Effector memory CD4-positive, alpha-beta T cell (primary cell): ENCODE measurements around the gene CTRB1.

ENCODE experiments used
- DNase-seq, 3 donors: peaks; one replicate each; pipeline ENCODE4 v3.0.0-alpha.2; 2020
- H3K27ac ChIP-seq: 2 replicates; pipeline ENCODE4 v1.7.0; 2013; ENCODE audit warnings: mild to moderate bottlenecking, low read length, moderate library complexity; ENCODE audit not compliant: insufficient read depth, poor library complexity, severe bottlenecking
- H3K27me3 ChIP-seq: replicated peaks from 2 replicates; pipeline ENCODE4 v1.7.0; 2013; ENCODE audit warnings: mild to moderate bottlenecking, low read length; ENCODE audit not compliant: insufficient read depth, control insufficient read depth, poor library complexity, severe bottlenecking
- H3K36me3 ChIP-seq: 2 replicates; pipeline ENCODE4 v1.7.0; 2013; ENCODE audit warnings: mild to moderate bottlenecking, low read length, moderate library complexity; ENCODE audit not compliant: control insufficient read depth, insufficient read depth
- H3K4me1 ChIP-seq: 2 replicates; pipeline ENCODE4 v1.7.0; 2013; ENCODE audit warnings: low read length, mild to moderate bottlenecking; ENCODE audit not compliant: control insufficient read depth, insufficient read depth, poor library complexity, severe bottlenecking
- H3K4me3 ChIP-seq: 2 replicates; pipeline ENCODE4 v1.7.0; 2013; ENCODE audit warnings: low read length, low read depth, mild to moderate bottlenecking; ENCODE audit not compliant: insufficient read depth, poor library complexity, severe bottlenecking
- H3K9me3 ChIP-seq: 2 replicates; pipeline ENCODE4 v1.7.0; 2013; ENCODE audit warnings: mild to moderate bottlenecking, low read length, moderate library complexity; ENCODE audit not compliant: control insufficient read depth

The CTRB1 gene

GRCh38 chr16:75231570-75231969 is 12.8 kb downstream of the CTRB1 start:
- DNase-seq: no peak
- H3K4me3 ChIP-seq: no peak overlapping the region
- no peaks in the 10 kb centered on the region for H3K27me3 ChIP-seq
- H3K36me3 ChIP-seq: no peaks in the 10 kb centered on the region
- H3K4me1 ChIP-seq: peaks cover 4% of the 10 kb centered on the region
- no peaks in the 10 kb centered on the region for H3K9me3 ChIP-seq
- no peak overlapping the region for H3K27ac ChIP-seq

DNA sequence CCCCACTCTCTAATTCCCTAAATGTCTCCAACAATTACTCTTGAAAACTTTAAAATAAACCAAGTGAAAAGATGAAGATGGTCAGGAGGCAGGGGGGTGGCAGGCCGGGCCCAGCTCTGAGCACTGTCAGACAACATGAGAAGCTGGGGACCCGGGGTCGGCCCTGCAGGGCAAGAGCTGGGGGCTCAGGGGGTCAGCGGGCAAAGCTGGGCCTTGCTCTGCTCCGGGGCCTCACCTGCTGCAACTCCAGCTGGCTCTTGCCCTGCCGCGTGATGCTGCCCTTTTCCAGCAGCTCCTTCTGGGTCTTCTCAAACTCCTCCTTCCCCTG is 14.8 kb downstream of the CTRB1 start:
- H3K4me3 ChIP-seq: no peak overlapping the region
- peaks cover 4% of the 10 kb centered on the region for H3K4me1 ChIP-seq
- DNase-seq: no peak
- H3K27ac ChIP-seq: no peak overlapping the region
- H3K36me3 ChIP-seq: no peaks in the 10 kb centered on the region
- H3K9me3 ChIP-seq: no peaks in the 10 kb centered on the region
- H3K27me3 ChIP-seq: no peaks in the 10 kb centered on the region

DNA sequence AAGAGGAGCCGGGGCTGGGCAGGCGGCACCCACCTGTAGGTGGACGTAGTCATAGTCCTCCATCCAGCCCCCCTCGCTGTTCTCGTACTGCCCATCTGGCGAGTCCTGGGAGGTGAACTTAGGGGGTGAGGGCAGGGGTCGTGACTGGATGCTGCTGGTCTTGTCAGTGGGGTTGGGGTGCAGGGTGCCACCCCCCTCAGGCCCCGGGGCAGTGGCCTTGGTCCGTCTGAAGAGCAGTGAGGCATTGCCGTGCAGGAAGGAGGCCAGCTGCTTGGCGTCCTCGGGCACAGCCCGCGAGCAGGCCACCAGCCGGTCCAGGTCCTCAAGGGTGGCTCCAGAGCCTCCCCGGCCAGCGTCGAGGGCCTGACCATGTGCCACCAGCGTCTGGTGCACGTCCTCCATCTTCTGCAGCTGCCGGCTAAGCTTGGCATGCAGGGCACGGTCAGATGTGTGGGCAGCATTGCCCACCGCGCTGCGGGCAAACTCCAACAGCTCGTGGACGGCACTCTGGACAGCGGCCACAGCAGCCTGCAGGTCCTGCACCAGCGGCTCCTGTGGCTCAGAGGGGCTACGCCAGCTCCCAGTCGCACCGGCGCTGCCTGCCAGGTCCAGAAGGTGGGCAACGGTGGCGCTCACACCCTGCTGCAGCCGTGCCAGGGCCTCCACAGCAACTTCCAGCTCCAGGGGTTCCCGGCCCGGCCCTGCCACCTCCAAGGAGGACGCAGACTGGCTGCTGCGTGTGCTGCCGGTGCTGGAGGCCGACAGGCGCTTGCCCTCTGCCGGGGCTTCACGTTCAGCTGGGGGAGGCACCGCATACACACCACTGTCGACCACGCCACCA is 16.3 kb downstream of the CTRB1 start:
- peaks cover 4% of the 10 kb centered on the region for H3K4me1 ChIP-seq
- no peaks in the 10 kb centered on the region for H3K36me3 ChIP-seq
- H3K4me3 ChIP-seq: no peak overlapping the region
- no peaks in the 10 kb centered on the region for H3K9me3 ChIP-seq
- no peaks in the 10 kb centered on the region for H3K27me3 ChIP-seq
- no peak for DNase-seq
- H3K27ac ChIP-seq: no peak overlapping the region

DNA sequence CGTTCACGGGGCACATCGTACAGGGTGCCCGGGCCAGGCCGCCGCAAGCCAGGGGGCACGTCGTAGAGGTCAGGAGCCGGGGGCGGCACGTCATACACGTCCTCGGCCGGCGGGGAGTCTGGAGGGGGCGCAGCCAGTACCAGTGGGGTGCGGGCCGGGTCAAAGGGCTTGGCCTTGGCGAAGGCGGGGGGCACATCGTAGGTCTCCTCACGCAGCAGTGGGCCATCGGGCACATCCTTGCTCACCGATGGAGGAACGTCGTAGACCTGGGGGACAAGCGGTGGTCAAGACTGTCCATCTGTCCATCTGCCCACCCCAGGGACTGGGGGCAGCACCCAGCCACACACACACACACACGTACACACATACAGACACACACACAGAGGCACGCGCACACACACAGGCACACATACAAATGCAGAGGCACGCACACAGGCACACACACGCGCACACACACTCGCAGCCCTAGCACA is 17.0 kb downstream of the CTRB1 start:
- Histone ChIP-seq H3K4me3 (no peak overlapping the region), H3K27me3 (no peaks in the 10 kb centered on the region), H3K36me3 (no peaks in the 10 kb centered on the region), H3K9me3 (no peaks in the 10 kb centered on the region), H3K4me1 (peaks cover 4% of the 10 kb centered on the region), H3K27ac (no peak overlapping the region)
- DNase-seq: no peak

GRCh38 chr16:75236232-75236631 is 17.4 kb downstream of the CTRB1 start:
- Histone ChIP-seq H3K4me3 (no peak overlapping the region), H3K27ac (no peak overlapping the region), H3K4me1 (peaks cover 4% of the 10 kb centered on the region), H3K9me3 (no peaks in the 10 kb centered on the region), H3K27me3 (no peaks in the 10 kb centered on the region), H3K36me3 (no peaks in the 10 kb centered on the region)
- no peak for DNase-seq

DNA sequence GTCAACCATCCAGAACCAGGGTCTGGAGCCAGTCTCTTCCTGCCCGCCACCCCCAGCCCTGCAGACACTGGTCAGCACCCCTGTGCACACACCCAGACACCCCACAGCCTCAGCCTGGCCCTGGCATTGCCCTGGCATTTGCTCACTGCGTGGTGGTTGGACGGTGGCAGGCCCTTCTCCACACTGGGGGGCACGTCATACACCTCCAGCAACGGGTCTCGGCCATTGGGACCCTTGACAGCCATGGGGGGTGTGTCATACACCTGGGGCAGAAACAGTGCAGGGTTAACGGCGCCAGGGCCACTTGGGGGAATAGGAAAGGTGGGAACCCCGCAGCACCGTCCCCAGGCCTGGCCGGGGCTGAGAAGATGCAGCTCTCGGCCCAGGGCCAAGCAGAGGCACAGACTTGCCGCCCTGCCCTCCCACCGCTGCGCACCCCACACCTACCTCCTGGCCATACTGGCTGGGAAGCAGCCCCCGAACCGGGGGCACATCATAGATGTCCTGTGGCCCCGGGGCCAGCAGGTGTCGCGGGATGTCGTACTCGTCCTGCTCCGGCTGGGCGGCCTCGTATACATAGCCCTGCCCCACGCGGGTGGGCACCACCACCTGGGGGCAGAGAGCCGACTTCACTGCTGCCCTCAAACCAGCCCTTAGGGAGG is 18.1 kb downstream of the CTRB1 start:
- no peak for DNase-seq
- no peaks in the 10 kb centered on the region for H3K36me3 ChIP-seq
- peaks cover 4% of the 10 kb centered on the region for H3K4me1 ChIP-seq
- no peak overlapping the region for H3K27ac ChIP-seq
- H3K4me3 ChIP-seq: no peak overlapping the region
- no peaks in the 10 kb centered on the region for H3K27me3 ChIP-seq
- no peaks in the 10 kb centered on the region for H3K9me3 ChIP-seq

DNA sequence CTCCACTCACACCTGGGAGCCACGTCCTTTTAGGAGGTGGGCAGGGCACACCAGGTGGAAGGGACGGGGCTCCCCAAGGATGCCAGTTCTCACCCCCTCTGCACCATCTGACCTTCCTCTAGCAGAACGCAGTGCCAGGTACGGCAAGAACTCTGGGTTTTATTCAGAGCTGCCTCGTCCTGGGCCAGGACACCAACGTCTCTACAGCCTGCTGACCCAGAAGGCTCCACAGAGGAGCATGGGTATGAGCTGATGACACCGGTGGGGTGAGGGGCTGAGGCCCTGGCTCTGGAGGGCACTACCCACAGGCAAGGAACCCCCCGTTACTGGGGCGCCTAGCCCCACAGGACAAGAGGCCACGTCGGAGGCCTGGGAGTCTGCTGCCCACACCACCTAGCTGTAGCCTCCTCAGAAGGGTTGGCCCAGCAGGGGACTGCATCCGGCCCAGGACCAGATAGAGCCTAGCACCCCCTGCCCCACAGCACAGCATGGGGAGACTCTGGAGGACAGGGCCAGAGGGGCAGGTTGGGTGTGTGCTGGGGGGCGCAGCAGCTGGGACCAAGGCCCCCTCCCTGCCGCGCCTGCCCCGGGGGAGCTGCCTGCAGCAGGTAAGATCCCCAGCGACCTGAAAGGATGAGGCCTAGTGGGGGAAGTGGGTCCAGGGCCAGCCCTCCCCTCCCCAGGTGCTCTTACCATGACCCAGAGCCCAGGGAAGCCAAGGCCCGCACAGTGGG is 18.8 kb downstream of the CTRB1 start:
- Histone ChIP-seq H3K27ac (no peak overlapping the region), H3K36me3 (no peaks in the 10 kb centered on the region), H3K4me3 (no peak overlapping the region), H3K9me3 (no peaks in the 10 kb centered on the region), H3K27me3 (no peaks in the 10 kb centered on the region), H3K4me1 (peaks cover 4% of the 10 kb centered on the region)
- DNase-seq: no peak

DNA sequence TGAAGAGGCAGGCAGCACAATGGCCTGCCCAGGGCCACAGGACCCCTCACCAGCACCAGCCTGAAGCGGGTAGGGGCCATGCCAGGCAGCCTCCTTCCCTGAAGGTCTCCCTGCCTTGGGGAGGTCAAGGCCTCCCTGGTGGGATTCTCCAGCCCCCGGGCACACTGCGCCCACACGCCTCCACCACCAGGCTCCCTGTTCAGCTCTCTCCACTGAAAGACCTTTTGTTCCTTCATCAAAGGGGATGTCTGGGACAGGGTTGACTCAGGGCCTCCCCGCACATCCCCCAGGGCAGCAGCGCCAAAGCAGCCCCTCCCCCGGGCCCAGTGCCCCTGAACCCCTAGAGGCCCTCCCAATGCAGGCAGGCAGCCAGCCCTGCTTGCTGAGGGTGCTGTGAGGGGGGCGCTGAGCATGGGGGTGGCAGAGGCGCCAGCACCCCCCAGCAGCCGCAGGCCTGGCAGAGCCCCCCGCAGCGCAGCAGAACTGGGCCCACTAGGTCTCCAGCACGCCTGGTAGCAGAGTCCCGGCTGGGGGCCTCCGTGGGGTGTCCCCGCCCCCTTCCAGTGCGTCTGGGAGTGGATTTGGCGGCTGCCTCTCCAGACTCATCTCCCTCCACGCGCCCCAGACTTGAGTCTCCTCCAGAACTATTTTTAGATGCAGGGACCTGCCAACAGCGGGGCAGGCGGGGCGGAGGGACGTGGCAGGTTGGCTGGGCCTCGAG is 19.5 kb downstream of the CTRB1 start:
- Histone ChIP-seq H3K27ac (no peak overlapping the region), H3K36me3 (no peaks in the 10 kb centered on the region), H3K4me3 (no peak overlapping the region), H3K9me3 (no peaks in the 10 kb centered on the region), H3K4me1 (peaks cover 4% of the 10 kb centered on the region), H3K27me3 (no peaks in the 10 kb centered on the region)
- no peak for DNase-seq

DNA sequence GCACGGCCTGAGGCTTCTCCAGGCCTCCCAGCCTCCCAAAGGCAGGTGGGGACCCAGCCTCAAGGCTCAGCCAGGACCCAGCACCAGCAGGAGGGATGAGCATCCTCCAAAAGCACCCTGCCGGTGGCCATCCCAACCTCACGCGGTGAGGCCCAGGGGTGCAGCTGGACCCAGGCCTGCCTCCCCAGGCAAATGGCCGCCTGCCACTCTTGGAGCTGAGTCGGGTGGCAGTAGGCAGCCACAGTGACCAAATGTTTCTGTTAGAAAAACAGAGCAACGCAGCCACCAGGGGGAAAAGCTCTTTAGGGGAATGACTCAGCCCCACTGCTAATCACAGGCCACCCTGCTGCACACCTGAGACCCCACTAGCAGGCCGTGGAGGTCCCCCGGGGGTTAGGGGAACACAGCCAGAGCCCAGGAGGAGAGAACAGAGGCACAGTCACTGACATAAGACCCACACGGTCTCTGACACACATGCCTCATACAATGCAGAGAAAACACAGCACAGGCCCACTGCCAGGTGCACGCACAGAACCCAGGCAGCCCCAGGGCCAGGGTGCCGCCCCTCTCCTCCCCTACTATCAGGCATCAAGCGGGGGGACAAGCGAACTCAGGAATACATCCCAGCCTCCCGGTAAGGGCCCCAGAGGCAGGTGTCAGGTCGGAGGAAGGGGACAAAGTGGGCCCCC is 20.2 kb downstream of the CTRB1 start:
- Histone ChIP-seq H3K4me1 (peaks cover 1% of the 10 kb centered on the region), H3K36me3 (no peaks in the 10 kb centered on the region), H3K4me3 (no peak overlapping the region), H3K9me3 (no peaks in the 10 kb centered on the region), H3K27me3 (no peaks in the 10 kb centered on the region), H3K27ac (no peak overlapping the region)
- no peak for DNase-seq
